ENCODE data around the gene SACM1L.

DNA sequence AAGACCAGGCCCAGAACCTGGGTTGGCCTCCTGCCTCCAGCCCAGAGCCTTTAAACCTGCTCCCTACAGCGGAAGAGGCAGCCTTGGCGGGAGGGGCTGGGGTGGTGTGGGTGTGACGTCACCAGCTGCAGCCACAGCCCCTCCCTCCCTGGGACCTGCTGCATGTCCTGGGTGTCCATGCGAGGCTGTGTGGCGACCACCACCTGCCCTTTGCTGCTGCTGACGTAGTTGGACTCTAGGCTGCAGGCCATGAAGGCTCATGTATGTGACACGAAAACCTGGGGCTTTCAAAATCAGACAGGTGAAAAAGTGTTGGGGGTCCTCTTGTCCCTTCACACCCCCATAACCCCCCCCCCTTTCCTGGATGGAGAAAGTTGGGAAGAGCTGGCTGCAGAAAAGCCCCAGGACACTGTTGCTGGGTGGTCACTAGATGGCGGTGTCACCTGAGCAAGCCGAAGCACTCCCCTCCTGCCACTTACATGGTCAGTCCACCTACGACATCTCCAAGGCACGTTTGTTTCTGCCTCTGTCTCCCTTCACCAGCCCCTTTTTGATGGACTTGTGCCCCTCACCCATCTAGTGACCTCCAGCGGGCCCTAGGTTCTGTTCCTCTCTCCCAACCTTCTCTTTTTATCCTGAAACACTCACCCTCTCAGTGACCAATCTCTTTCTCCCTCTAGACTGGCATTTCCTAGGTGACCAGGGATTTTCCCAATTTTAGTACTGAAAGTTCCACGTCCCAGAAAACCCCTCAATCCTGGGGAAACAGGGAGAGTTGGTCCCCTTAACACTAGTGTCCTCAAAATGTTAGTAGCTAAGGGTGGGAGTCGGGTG, 71.9 kb downstream of the SACM1L start:
- TF ChIP-seq, protein P1, sequence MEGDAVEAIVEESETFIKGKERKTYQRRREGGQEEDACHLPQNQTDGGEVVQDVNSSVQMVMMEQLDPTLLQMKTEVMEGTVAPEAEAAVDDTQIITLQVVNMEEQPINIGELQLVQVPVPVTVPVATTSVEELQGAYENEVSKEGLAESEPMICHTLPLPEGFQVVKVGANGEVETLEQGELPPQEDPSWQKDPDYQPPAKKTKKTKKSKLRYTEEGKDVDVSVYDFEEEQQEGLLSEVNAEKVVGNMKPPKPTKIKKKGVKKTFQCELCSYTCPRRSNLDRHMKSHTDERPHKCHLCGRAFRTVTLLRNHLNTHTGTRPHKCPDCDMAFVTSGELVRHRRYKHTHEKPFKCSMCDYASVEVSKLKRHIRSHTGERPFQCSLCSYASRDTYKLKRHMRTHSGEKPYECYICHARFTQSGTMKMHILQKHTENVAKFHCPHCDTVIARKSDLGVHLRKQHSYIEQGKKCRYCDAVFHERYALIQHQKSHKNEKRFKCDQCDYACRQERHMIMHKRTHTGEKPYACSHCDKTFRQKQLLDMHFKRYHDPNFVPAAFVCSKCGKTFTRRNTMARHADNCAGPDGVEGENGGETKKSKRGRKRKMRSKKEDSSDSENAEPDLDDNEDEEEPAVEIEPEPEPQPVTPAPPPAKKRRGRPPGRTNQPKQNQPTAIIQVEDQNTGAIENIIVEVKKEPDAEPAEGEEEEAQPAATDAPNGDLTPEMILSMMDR (conservative IDR thresholded peaks at IDR 0.05 in 1 of 2, IDR thresholded peaks at IDR 0.05 in 1 of 2; ENCODE audit: extremely low read depth in 1 of 2, insufficient read depth in 1 of 2, low read depth in 1 of 2, low read length in 2 of 2), result peak; percentile 81 to 90
- no peak for TF ChIP-seq EZH2 (IDR thresholded peaks at IDR 0.05; ENCODE audit: borderline replicate concordance, low read length)

Measured in mammary epithelial cell (primary cell).